WI38 (cell line): Measurements from ENCODE around the gene ALDH2.
A peak's percentile ranks its signal among the peaks of the same experiment; 100 is the strongest.
"Not testable (repeated sequence)": the region's sequence is repeated elsewhere in the genome, so short reads cannot be mapped to it uniquely, and the experiment has no call there.

Source experiments
- H3K4me3 ChIP-seq: 2 replicates; pipeline ENCODE4 v1.5.1; 2011; ENCODE audit warnings: low read depth, mild to moderate bottlenecking, control low read depth, low read length
- TF ChIP-seq, protein P1 (sequence below): IDR thresholded peaks from 2 replicates; pipeline ENCODE4 v1.5.1; 2012; ENCODE audit warnings: low read depth, mild to moderate bottlenecking, control low read depth, low read length

Gene ALDH2

DNA sequence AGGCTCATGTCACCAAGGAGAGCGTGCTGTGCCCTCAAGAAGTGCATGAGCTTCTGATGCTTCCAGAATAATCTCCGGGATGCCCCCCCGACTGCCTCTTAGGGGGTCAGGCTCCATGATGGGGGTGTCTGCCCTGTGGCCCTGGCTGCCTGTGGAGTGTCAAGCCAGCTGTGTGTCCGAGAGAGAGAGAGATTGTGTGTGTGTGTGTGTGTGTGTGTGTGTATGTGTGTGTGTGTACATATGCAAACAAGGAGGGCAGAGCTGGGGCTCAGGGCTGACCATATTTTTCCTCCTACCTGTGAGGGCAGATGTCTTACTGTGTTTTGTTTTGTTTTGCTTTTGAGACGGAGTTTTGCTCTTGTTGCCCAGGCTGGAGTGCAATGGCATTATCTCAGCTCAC, 5.6 kb upstream of the ALDH2 start:
- H3K4me3 ChIP-seq = no peak overlapping the region
- TF ChIP-seq, protein P1, sequence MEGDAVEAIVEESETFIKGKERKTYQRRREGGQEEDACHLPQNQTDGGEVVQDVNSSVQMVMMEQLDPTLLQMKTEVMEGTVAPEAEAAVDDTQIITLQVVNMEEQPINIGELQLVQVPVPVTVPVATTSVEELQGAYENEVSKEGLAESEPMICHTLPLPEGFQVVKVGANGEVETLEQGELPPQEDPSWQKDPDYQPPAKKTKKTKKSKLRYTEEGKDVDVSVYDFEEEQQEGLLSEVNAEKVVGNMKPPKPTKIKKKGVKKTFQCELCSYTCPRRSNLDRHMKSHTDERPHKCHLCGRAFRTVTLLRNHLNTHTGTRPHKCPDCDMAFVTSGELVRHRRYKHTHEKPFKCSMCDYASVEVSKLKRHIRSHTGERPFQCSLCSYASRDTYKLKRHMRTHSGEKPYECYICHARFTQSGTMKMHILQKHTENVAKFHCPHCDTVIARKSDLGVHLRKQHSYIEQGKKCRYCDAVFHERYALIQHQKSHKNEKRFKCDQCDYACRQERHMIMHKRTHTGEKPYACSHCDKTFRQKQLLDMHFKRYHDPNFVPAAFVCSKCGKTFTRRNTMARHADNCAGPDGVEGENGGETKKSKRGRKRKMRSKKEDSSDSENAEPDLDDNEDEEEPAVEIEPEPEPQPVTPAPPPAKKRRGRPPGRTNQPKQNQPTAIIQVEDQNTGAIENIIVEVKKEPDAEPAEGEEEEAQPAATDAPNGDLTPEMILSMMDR = no peak

DNA sequence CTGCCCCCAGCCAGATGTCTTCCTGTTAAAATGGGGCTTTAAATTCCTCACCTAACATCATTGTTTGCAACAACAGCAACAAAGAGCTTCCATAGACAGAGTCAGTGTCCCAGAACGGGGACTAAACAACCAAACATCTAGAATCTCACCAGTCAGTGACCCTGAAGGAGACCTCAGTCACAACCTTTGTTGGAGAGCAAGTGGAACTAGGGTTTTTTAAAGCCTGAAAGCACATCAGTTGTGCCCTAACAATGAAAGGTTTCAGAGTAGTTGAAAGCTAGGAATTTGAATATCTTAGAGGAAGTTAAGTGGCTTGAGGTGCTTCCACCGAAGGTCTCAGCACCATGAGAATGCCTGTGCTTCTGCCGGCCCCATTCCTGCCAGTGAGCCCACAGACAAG, 5.0 kb upstream of the ALDH2 start:
- H3K4me3 ChIP-seq = no peak overlapping the region

DNA sequence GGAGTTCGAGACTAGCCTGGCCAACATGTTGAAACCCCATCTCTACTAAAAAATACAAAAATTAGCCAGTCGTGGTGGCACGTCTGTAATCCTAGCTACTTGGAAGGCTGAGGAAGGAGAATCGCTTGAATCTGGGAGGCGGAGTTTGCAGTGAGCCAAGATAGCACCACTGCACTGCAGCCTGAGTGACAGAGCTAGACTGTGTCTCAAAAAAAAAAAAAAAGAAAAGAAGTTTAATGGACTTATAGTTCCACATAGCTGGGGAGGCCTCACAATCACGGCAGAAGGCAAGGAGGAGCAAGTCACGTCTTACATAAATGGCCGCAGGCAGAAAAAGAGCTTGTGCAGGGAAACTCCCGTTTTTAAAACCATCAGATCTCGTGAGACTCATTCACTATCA, 3.2 kb upstream of the ALDH2 start:
- H3K4me3 ChIP-seq = not testable (repeated sequence)

More for the DNA sequence above, 5.0 kb upstream of the ALDH2 start:
- TF ChIP-seq, protein P1 = no peak

DNA sequence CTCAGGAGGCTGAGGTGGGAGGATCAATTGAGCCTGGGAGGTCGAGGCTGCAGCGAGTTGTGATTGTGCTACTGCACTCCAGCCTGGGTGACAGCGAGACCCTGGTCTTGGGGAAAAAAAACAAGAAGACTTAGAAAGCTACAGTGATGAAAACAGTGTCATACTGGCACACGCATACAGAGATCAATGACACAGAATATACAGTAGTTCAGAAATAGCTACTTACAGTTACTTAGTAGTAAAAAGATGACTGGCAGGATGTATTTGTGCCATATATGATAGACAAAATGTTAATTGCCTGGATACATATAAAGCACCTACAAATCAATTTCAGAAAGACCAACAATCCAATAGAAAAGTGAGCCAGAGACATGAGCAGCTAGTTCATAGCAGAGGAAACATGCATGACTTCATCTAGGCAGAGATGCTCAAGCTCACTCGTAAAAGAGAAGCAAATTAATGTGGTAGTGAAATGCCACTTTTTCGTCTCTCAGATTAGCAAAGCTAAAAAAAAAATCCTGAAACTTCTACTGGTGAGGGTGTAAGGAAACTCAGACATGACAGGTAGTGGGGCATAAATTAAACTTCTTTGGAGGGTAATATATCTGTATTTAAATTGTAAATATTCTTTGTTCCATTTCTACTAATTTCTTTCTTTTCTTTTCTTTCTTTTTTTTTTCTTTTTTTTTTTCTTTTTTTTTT, 2.5 kb upstream of the ALDH2 start:
- H3K4me3 ChIP-seq = no peak overlapping the region
- TF ChIP-seq, protein P1 = no peak

DNA sequence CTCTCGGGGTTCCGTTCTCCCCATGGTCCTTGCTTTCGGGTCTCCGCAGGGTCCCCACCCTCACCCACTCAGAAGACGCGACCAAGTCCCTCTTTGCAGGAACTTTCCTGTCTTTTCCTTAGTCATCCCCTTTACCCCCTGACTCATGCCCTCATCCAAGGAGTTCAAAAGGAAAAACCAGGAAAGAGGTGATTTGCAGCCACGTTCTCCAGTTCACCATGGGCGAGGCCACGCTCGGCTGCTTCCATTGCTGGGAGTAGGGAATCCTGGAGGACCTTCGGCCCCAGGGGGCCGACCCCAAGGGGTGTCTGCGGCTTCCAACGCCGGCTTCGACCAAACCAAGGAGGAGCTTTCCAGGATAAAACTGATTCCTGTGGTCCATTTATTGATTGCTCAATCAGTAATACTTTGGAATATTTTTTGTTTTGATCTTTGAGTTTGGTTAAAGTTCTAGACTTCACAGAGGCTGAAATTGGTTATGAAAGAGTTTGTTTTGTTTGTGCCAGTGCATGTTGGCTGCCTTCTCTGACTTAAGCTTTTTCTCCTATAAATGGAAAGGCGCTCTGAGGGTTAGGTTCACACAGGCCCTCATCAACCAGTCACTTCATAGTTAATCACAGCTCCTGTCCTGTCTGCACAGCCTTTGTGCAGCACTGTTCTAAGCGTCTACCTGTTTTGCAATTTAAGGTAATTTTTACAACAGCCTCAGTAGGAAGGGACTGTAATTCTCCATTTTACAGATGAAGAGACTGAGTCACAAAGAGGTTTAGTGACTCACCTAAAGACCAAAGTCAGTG, 827 bp downstream of the ALDH2 start:
- peak overlapping the region; percentile 76 for H3K4me3 ChIP-seq
- TF ChIP-seq, protein P1 = no peak

DNA sequence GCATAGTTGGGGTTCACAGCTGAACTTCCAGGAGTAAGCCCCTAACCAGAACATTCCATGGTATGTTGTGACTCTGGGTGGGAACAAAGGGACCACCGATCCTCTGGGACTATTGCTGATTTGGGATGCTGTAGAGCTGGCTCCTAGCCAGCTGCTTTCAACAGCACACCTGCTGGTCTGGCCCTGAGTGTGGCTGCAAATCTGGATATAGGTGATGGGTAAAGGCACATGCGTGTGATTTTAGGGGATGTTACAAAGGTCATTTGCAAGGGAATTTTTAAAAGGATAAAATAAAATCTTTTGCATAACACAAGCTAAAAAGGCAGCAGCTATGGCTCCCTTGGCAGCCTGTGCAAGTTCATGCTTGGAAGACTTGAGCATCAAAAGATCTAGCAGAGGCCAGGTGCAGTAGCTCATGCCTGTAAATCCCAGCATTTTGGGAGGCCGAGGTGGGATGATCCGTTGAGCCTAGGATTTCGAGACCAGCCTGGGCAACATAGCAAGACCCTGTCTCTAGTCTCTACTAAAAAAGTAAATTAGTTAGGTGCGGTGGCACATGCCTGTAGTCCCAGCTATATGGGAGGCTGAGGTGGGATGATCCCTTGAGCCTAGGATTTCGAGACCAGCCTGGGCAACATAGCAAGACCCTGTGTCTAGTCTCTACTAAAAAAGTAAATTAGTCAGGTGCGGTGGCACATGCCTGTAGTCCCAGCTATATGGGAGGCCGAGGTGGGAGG, 1.6 kb downstream of the ALDH2 start:
- TF ChIP-seq, protein P1 = no peak
- peak overlapping the region; percentile 76 for H3K4me3 ChIP-seq

DNA sequence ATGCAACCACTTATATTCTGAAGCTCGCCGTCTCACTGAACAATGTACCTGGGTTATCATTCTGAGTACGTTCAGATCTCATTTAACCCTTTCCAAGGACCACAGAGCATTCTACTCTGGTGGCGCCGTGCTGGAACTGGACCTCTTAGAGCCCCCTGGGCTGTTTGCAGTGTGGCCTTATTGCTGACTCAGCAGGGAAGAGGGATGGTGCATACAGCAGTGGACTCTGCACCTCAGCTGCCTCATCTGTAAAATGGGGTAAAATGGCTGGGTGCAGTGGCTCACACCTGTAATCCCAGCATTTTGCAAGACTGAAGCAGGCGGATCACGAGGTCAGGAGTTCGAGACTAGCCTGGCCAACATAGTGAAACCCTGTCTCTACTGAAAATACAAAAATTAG, 2.9 kb downstream of the ALDH2 start:
- H3K4me3 ChIP-seq = no peak overlapping the region

More for the DNA sequence above, 2.9 kb downstream of the ALDH2 start:
- TF ChIP-seq, protein P1 = no peak
